NT2/D1 (cell line): ENCODE results near the gene RTF2.

ENCODE experiments used
- DNase-seq: peaks from one replicate; pipeline ENCODE4 v3.0.0-alpha.2; 2011; ENCODE audit warnings: low read depth, low spot score
- H3K27me3 ChIP-seq: 2 replicates; pipeline ENCODE4 v1.6.0; 2011; ENCODE audit warnings: mild to moderate bottlenecking; ENCODE audit not compliant: insufficient read length, insufficient read depth
- H3K36me3 ChIP-seq: 2 replicates; pipeline ENCODE4 v1.6.1; 2011; ENCODE audit warnings: mild to moderate bottlenecking, low read length, mixed read lengths; ENCODE audit not compliant: insufficient read depth, insufficient read length
- H3K4me1 ChIP-seq: 2 replicates; pipeline ENCODE4 v1.5.1; 2011; ENCODE audit not compliant: insufficient read depth, insufficient read length
- H3K4me3 ChIP-seq: 2 replicates; pipeline ENCODE4 v1.5.1; 2011; ENCODE audit warnings: low read depth; ENCODE audit not compliant: insufficient read length
- H3K9ac ChIP-seq: 2 replicates; pipeline ENCODE4 v1.6.0; 2011; ENCODE audit warnings: low read depth; ENCODE audit not compliant: insufficient read length
- H3K9me3 ChIP-seq: 2 replicates; pipeline ENCODE4 v1.5.1; 2011; ENCODE audit warnings: mild to moderate bottlenecking, low read length; ENCODE audit not compliant: insufficient read depth
- SUZ12 ChIP-seq: IDR thresholded peaks from 2 replicates; pipeline ENCODE4 v1.6.1; 2011; ENCODE audit not compliant: insufficient read length, insufficient read depth; ENCODE audit errors: extremely low read depth
- YY1 ChIP-seq: IDR thresholded peaks from 2 replicates; pipeline ENCODE4 v1.6.1; 2011; ENCODE audit not compliant: insufficient read length, insufficient read depth
- ZNF274 ChIP-seq: IDR thresholded peaks from 2 replicates; pipeline ENCODE4 v1.6.1; 2011; ENCODE audit warnings: mild to moderate bottlenecking, low read depth, low read length

RTF2 gene, protein sequence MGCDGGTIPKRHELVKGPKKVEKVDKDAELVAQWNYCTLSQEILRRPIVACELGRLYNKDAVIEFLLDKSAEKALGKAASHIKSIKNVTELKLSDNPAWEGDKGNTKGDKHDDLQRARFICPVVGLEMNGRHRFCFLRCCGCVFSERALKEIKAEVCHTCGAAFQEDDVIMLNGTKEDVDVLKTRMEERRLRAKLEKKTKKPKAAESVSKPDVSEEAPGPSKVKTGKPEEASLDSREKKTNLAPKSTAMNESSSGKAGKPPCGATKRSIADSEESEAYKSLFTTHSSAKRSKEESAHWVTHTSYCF

GRCh38 chr20:56468316-56469076 lies at the start of gene RTF2:
RTF2 (plus strand) TSS chr20:56468627; CDS start chr20:56468698, 71 bp downstream.
- no peaks in the 10 kb centered on the region for H3K4me1 ChIP-seq
- H3K9me3 ChIP-seq: no peaks in the 10 kb centered on the region
- DNase-seq: peak; percentile 83
- H3K27me3 ChIP-seq: no peaks in the 10 kb centered on the region
- peak within 1 kb of the TSS; percentile 93 for H3K9ac ChIP-seq
- H3K4me3 ChIP-seq: peak within 1 kb of the TSS; percentile 90
- no peak for TF ChIP-seq YY1
- no peak for TF ChIP-seq SUZ12
- no peak for TF ChIP-seq ZNF274
- H3K36me3 ChIP-seq: peaks cover 31% of the 10 kb centered on the region

- no peaks in the 10 kb centered on the region for H3K9me3 ChIP-seq
- H3K36me3 ChIP-seq: peaks cover 19% of the 10 kb centered on the region
- H3K9ac ChIP-seq: no peak overlapping the region
- H3K27me3 ChIP-seq: no peaks in the 10 kb centered on the region
- DNase-seq: no peak
- H3K4me1 ChIP-seq: no peaks in the 10 kb centered on the region
- no peak for TF ChIP-seq YY1
- no peak for TF ChIP-seq SUZ12
- no peak for TF ChIP-seq ZNF274
- no peak overlapping the region for H3K4me3 ChIP-seq
These were observed 48.4 kb upstream of the RTF2 start for GRCh38 chr20:56420028-56420427.

- Histone ChIP-seq H3K4me3 (no peak overlapping the region), H3K4me1 (no peaks in the 10 kb centered on the region), H3K9me3 (no peaks in the 10 kb centered on the region), H3K36me3 (peaks cover 16% of the 10 kb centered on the region), H3K9ac (no peak overlapping the region), H3K27me3 (no peaks in the 10 kb centered on the region)
- TF ChIP-seq SUZ12: no peak
- TF ChIP-seq YY1: no peak
- no peak for TF ChIP-seq ZNF274
- DNase-seq: no peak
These were observed 47.3 kb upstream of the RTF2 start for GRCh38 chr20:56420940-56421688.

- no peak overlapping the region for H3K9ac ChIP-seq
- TF ChIP-seq SUZ12 (no peak), ZNF274 (no peak), YY1 (no peak)
- H3K4me3 ChIP-seq: no peak overlapping the region
- H3K9me3 ChIP-seq: no peaks in the 10 kb centered on the region
- H3K27me3 ChIP-seq: no peaks in the 10 kb centered on the region
- H3K4me1 ChIP-seq: no peaks in the 10 kb centered on the region
- H3K36me3 ChIP-seq: peaks cover 12% of the 10 kb centered on the region
- DNase-seq: no peak
These were observed 46.2 kb upstream of the RTF2 start for GRCh38 chr20:56422076-56422823.

GRCh38 chr20:56422824-56423189 lies 45.6 kb upstream of the RTF2 start:
- no peak for DNase-seq
- no peak for TF ChIP-seq SUZ12
- no peak for TF ChIP-seq ZNF274
- no peak for TF ChIP-seq YY1
- no peak overlapping the region for H3K9ac ChIP-seq
- H3K27me3 ChIP-seq: no peaks in the 10 kb centered on the region
- no peaks in the 10 kb centered on the region for H3K4me1 ChIP-seq
- no peaks in the 10 kb centered on the region for H3K9me3 ChIP-seq
- H3K36me3 ChIP-seq: peaks cover 6% of the 10 kb centered on the region
- H3K4me3 ChIP-seq: no peak overlapping the region

GRCh38 chr20:56423211-56423610 lies 45.2 kb upstream of the RTF2 start:
- DNase-seq: no peak
- Histone ChIP-seq H3K27me3 (no peaks in the 10 kb centered on the region), H3K36me3 (peaks cover 2% of the 10 kb centered on the region), H3K4me3 (no peak overlapping the region), H3K9me3 (no peaks in the 10 kb centered on the region), H3K9ac (no peak overlapping the region), H3K4me1 (no peaks in the 10 kb centered on the region)
- TF ChIP-seq YY1 (no peak), SUZ12 (no peak), ZNF274 (no peak)
